ENCODE measurements around the gene TBL1XR1.

The TBL1XR1 gene

DNA sequence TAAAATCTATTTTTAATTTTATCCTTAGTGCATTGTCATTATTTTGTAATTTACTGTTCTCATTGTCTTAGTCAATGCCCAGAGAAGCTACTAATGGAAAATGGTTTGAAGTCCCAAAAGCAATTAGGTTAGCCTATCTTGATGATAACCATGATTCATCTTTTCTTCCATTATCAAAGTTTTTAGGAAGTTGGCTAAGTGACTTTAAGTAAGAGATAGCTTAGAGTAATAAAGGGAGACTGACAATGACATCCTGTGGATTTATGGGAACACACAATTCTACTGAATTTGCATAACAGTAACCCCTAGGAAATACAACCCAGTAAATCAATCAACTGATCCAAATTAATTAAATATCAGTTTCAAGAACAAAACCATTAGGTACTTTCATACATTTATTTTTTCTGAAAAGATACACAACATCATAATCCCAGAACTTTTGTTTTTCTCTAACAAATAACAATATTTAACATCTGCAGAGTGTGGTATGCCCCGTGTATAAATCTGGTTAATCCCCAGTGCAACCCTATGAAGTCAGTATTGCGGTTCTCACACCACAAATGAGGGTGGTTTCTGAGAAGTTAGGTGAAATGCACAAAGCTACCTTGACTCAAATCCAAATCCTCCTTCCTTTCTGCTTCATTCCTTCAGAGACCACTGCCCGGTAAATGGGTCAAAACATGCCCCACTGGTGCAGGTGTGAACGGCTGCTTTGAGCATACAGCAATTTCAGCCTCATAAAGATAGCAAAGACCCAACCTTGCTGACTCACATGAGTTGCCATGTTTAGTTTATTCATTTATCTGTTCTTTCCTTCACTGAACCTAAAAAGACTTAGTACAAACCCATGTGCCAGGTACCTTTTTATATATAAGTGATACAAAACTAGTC, 202.1 kb downstream of the TBL1XR1 start:
- DNase-seq, result no peak

DNA sequence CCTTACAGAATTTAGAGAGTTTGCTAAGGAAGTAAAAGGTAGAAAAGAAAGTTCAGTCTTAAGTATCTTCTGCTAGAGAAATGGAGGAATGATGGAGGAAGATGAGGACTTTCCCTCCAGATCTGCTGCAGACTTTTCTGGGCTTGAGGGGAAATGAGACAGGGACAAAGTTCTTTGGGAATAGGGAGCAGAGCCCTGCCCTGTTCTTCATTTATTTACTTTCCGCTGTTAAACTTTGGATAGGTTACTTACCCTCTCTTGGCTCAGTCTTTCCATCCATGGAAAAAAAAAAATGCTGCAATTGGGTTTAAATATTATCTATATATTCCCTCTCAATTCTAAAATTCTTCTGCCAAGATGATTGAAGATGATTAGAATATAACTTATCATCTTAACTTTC, 202.9 kb downstream of the TBL1XR1 start:
- DNase-seq, result no peak

DNA sequence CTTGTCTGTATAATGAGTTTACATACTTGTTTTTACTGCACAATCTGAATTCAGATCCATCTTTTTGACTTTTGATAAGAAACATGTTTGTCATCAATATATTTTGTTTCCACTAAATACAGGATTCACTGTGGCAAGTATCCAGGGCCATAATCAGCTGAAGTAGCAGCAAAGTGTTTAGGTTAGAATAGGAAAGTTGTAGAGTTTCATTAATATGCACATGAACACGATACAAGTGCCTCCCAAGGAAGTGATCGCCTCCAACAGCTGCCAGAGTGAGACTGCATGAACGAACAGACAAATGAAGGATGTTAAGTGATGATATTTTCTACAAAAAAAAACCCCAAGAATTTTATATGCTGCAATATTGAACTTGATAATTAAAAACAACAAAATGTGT, 204.3 kb downstream of the TBL1XR1 start:
- DNase-seq, result no peak

DNA sequence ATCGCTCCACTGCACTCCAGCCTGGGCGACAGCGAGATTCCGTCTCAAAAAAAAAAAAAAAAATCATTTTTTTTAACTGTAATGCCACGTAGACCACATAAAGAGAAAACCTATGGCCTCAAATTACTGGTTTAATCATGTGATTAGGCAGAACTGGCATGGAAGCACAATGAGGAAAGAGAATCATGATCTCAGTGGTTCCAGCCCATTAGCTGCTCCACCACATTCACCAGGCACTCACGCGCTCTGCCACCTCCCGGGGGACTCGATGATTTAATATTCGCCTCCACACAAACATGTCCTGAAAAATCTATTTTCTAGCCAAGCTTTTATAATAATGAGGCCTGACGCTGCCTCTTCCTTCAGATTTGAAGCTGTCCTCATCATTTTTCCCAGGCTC, 204.7 kb downstream of the TBL1XR1 start:
- DNase-seq, result no peak

DNA sequence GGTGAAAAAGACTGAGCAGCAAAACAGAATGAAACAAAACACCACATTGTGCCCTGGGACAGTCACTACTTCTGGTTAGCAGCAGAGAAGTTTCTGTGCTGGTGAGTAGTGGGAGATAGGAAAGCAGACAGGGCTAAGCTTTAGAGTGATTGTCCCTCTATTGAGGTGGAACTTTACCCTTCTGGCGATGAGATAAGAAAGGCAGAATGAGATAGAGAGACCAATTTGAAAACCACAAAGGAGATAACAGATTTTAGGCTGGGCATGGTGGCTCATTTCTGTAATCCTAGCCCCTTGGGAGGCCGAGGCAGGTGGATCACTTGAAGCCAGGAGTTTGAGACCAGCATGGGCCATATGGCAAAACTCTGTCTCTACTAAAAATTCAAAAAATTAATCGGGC, 208.5 kb downstream of the TBL1XR1 start:
- no peak for DNase-seq

DNA sequence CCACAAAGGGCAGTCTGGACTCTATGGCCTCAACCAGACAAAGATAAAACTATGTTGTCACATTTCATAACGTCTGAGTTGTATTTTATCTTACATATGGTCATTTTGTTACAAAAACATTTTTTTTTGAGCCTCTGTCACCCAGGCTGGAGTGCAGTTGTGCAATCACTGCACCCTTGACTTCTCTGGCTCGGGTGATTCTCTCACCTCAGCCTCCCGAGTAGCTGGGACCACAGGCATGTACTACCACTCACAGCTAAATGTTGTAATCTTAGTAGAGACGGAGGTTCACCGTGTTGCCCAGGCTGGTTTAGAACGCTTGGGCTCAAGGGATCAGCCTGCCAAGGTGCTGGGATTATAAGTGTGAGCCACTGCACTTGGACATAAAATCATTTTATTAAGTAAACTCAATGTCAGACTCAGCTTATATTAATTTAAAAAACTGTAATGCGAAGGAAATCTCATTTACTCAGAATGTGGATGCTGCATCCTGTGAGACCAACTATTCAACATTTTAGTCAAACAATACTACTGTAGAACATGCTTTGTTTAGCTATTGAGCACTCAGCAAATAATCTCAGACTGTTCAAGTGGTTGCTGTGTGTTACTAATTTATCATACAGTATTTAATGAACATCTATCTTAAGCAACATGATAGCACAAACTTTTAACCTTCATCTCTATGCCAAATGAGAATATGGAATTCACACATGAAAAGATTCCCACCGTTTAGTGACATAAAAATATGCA, 209.2 kb downstream of the TBL1XR1 start:
- no peak for DNase-seq

DNA sequence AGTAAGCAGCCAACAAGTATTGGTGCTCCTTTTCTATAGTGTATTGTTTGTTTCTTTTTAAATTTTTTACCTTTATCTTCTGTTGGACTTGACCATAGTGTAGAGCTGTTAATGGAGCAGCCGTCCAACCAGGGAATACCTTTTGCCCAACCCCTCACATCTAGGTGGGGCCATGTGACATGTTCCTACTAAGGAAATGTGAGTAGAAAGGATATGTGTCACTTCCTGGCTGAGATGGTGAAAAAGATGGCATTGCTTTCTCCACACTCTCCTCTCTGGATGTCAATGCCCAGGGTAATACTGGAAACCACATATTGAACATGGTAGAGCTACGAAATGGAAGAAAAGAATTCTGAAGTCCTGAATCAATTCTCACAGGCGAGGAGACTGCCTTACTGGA, 218.8 kb downstream of the TBL1XR1 start:
- no peak for DNase-seq

DNA sequence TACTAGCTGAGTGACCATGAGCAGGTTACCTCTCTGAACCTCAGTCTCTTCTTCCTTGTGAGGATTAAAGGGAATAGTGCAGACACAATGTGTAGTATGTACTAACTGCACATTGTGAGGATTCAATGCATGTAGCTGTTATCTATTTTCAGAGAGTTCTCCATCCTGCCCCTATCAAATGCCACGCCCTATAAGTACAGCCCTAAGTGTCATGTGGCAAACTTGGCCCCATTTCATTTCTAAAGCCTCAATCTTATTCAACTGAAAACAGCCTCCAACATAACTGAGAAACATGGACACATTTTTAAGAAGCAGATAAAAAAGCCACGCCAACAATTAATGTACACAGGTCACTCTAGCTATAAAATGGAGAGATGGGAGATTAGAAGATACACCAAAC, 220.0 kb downstream of the TBL1XR1 start:
- DNase-seq, result no peak

DNA sequence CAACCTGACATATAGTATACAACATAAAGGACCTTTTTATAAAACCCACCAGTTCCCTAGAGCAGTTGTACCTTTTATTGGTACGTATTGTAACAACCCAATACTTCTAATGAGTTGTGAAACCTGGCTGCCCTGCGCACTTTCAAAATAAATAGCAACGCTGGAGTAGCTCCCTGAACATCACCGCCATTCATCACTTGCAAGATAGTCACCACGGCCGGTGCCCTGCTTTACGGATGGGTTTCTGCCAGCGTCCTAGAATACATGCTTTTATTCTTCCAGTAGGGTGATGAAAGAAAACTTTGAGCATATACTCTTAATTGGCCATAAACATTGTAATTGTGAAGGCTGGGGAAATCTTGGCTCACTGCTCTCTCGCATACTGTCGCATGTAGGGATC, 220.7 kb downstream of the TBL1XR1 start:
- DNase-seq, result no peak

DNA sequence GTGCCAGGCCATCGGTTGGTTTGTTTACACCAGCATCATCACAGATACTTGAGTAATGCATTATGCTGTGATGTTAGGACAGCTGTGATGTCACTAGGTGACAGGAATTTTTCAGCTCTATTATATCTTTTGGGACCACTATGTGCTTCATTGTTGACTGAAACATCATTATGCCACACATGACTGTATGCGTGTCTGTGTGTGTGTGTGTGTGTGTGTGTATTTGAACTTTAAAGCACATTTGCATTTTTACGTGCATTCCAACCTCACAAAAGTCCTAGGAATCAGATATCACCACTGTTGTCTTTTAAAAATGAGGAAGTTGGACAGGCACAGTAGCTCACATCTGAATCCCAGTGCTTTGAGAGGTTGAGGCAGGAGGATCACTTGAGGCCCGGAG, 223.0 kb downstream of the TBL1XR1 start:
- no peak for DNase-seq

DNA sequence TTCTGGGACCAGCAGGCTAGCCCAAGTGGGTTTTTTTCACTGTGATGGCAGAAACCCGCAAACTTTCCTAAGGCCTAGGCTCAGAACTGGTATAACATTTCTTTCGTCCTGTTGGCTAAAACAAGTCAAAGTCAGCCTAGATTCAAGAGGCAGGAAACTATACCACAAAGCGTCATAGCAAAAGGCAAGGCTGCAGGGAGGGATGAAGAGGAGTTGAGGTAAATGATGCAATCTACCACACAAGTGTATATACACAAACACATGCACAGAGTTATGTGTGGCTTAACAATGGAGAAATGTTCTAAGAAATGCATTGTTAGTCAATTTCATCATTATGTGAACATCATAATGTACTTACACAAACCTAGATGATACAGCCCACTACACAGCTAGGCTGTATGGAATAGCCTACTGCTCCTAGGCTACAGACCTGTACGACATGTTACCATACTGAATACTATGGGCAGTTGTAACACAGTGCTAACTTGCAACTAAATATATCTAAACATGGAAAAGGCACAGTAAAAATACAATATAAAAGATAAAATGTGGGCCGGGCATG, 225.6 kb downstream of the TBL1XR1 start:
- no peak for DNase-seq

DNA sequence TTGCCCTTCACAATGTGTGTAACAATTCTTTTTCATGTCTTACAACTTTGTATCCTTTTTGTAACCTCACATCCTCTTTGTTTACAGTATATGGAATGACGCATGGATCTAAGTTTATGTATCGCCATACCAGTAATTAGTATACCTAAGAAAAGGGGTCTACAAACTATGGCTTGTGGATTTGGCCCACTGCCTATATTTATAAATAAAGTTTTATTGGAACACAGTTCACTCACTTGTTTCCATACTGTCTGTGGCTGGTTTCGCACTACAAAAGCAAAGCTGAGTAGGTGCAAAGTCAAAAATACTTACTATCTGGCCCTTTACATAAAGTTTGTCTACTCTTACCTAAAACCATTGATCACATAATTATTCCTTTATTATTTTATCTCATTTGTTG, 226.5 kb downstream of the TBL1XR1 start:
- DNase-seq, result no peak

DNA sequence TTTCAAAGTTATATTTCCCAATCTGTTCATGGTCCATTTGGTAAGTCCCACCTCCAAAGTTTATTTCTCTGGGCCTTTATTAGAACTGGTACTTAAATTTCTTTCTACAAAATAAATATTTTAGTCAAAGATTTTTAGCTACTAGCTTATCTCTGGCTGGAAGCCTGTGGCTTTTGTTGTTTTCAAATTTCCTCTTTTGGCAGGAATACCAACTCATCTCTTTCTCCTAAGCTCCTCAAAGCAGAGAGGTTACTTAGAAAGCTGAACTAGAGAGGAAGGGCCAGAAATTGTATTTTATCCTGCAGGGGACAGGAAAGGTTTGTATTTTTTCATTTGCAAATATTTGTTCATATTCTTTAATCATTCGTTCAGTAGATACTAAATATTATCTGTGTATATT, 227.8 kb downstream of the TBL1XR1 start:
- no peak for DNase-seq

Measured in activated CD4-positive, alpha-beta T cell treated with anti-CD3 and anti-CD28 coated beads, Interleukin-2, amount 50 U/mL, for 1 hour (primary cell).